GM12878 (cell line): ENCODE data around the gene PRDM2. TPM values are rescaled to one million over a fixed set of nuclear protein-coding genes. Genes with fewer than 3 reads are reported as not detected.

Experiments used
- ATAC-seq: fragments of 200-7000 bp; cut with Tn5 transposase; 3 replicates; pipeline ENCODE4 v1.9.1; 2020; ENCODE audit warnings: mild to moderate bottlenecking, moderate library complexity
- BruUV-seq: library from RNA; stranded (reverse); fragments of 400-500 nt; replicated peaks from 2 replicates; lab custom pipeline; 2021; lab: Mats Ljungman, UMichigan
- CTCF ChIA-PET: fragments of 300-600 bp; sonication (Branson Sonifier 250); formaldehyde crosslinking; extraction: SDS; loops from one replicate; lab custom pipeline; 2021; ENCODE audit warnings: inconsistent platforms; lab: Yijun Ruan, JAX
- POLR2A ChIA-PET: fragments of 350-600 bp; formaldehyde crosslinking; extraction: SDS; loops from one replicate; lab custom pipeline; 2021; ENCODE audit warnings: inconsistent platforms; lab: Charles Lee
- RAD21 ChIA-PET: fragments of 300-600 bp; sonication (Branson Sonifier 250); formaldehyde crosslinking; loops from one replicate; lab custom pipeline; 2023; ENCODE audit warnings: antibody characterized with exemption; ENCODE audit not compliant: unreplicated experiment; lab: Charles Lee
- SMC1A ChIA-PET: fragments of 300-600 bp; sonication (Branson Sonifier 250); formaldehyde crosslinking; loops from one replicate; lab custom pipeline; 2023; ENCODE audit not compliant: unreplicated experiment, uncharacterized antibody; lab: Charles Lee
- DNase-seq: peaks from one replicate; pipeline ENCODE4 v3.0.0-alpha.2; 2011; ENCODE audit warnings: low read depth, low spot score
- FAIRE-seq: peaks from 3 replicates; lab custom pipeline; 2011; peaks lifted over from hg19 to GRCh38; lab: Jason Lieb, UNC
- H2AFZ ChIP-seq: 2 replicates; pipeline ENCODE4 v1.6.0; 2011; ENCODE audit warnings: low read depth, low read length, control low read depth; ENCODE audit not compliant: control insufficient read depth
- H3K27ac ChIP-seq: 2 replicates; pipeline ENCODE4 v1.5.1; 2011; ENCODE audit warnings: control low read depth; ENCODE audit not compliant: control insufficient read depth, insufficient read depth
- H3K27me3 ChIP-seq, 2 experiments: replicated peaks in 1 of 2; 2 replicates each; pipeline versions ENCODE4 v1.6.0 to v1.6.1; 2011; ENCODE audit warnings: low read length in 1 of 2; ENCODE audit not compliant: control insufficient read depth in 2 of 2, insufficient read depth in 2 of 2
- H3K36me3 ChIP-seq, 2 experiments: 2 replicates each; pipeline ENCODE4 v1.5.1; 2011; ENCODE audit warnings: low read length in 1 of 2; ENCODE audit not compliant: control insufficient read depth in 2 of 2, insufficient read depth in 2 of 2
- H3K4me1 ChIP-seq: 2 replicates; pipeline ENCODE4 v1.6.1; 2011; ENCODE audit warnings: mild to moderate bottlenecking, low read length, moderate library complexity, mixed read lengths; ENCODE audit not compliant: control insufficient read depth, insufficient read depth
- H3K4me2 ChIP-seq: 2 replicates; pipeline ENCODE4 v1.6.0; 2011; ENCODE audit warnings: control low read depth; ENCODE audit not compliant: control insufficient read depth, insufficient read depth
- H3K4me3 ChIP-seq: fragments of 200-600 bp; sonication (generic); 2 replicates; pipeline ENCODE4 v1.5.1; 2016
- H3K79me2 ChIP-seq: 2 replicates; pipeline ENCODE4 v1.6.0; 2011; ENCODE audit warnings: low read length; ENCODE audit not compliant: control insufficient read depth, insufficient read depth
- H3K9ac ChIP-seq: 2 replicates; pipeline ENCODE4 v1.8.0; 2011; ENCODE audit warnings: low read length, control low read depth, mixed read lengths; ENCODE audit not compliant: control insufficient read depth, insufficient read depth
- H3K9me3 ChIP-seq: replicated peaks from 3 replicates; pipeline ENCODE4 v1.5.1; 2011; ENCODE audit warnings: mild to moderate bottlenecking, low read length; ENCODE audit not compliant: control insufficient read depth, insufficient read depth
- H4K20me1 ChIP-seq: 2 replicates; pipeline ENCODE4 v1.6.0; 2011; ENCODE audit not compliant: control insufficient read depth, insufficient read depth
- BACH1 ChIP-seq: fragments of 450-650 bp; IDR thresholded peaks from 2 replicates; pipeline ENCODE4 v1.6.1; 2017; ENCODE audit warnings: mild to moderate bottlenecking, borderline replicate concordance
- DPF2 ChIP-seq: fragments of 450-650 bp; IDR thresholded peaks from 2 replicates; pipeline ENCODE4 v1.6.1; 2017; ENCODE audit warnings: mild to moderate bottlenecking
- EGR1 ChIP-seq, 2 experiments: IDR thresholded peaks; 1 replicate in 1 of 2; 2 replicates in 1 of 2; pipeline ENCODE4 v1.6.1; 2011 to 2012; ENCODE audit warnings: low read depth in 2 of 2, low read length in 2 of 2, borderline replicate concordance in 1 of 2, mild to moderate bottlenecking in 1 of 2, moderate library complexity in 1 of 2
- GATAD2B ChIP-seq: fragments of 450-650 bp; conservative IDR thresholded peaks from 2 replicates; pipeline ENCODE4 v1.6.1; 2017; ENCODE audit warnings: low read depth, mild to moderate bottlenecking, moderate library complexity
- LARP7 ChIP-seq: fragments of 450-650 bp; IDR thresholded peaks from 2 replicates; pipeline ENCODE4 v1.6.1; 2017; ENCODE audit warnings: mild to moderate bottlenecking
- NR2C2 ChIP-seq: IDR thresholded peaks from 2 replicates; pipeline ENCODE4 v1.6.1; 2011; ENCODE audit warnings: borderline replicate concordance, low read depth; ENCODE audit not compliant: control insufficient read depth, insufficient read length
- NR2F1 ChIP-seq: fragments of 450-650 bp; conservative IDR thresholded peaks from 2 replicates; pipeline ENCODE4 v1.6.1; 2017; ENCODE audit warnings: mild to moderate bottlenecking
- RB1 ChIP-seq: fragments of 450-650 bp; formaldehyde crosslinking; IDR thresholded peaks from 2 replicates; pipeline ENCODE4 v1.6.1; 2017; ENCODE audit warnings: mild to moderate bottlenecking, borderline replicate concordance
- ZBED1 ChIP-seq: IDR thresholded peaks from 2 replicates; pipeline ENCODE4 v1.6.1; 2016; ENCODE audit warnings: borderline replicate concordance
- ZNF274 ChIP-seq: IDR thresholded peaks from one replicate; pipeline ENCODE4 v1.8.0; 2011; ENCODE audit not compliant: insufficient read length, insufficient read depth
- ZSCAN29 ChIP-seq: fragments of 450-650 bp; IDR thresholded peaks from 2 replicates; pipeline ENCODE4 v1.6.1; 2017; ENCODE audit warnings: mild to moderate bottlenecking, moderate library complexity
- WGBS: methylation state at CpG from one replicate; pipeline ENCODE4 v1.1.6; 2016; ENCODE audit warnings: low lambda C conversion rate; ENCODE audit not compliant: insufficient replicate concordance, insufficient coverage; ENCODE audit errors: missing lambda C conversion rate; 5-methylcytosine and 5-hydroxymethylcytosine counted together
- in situ Hi-C: fragments of 300-500 bp; cut with MboI; formaldehyde crosslinking; loops from 9 replicates; pipeline ENCODE4 v1.14.3; 2018; ENCODE audit warnings: mixed read lengths
- intact Hi-C: fragments of 100-400 bp; cut with micrococcal nuclease; formaldehyde crosslinking; loops from one replicate; pipeline ENCODE4 v1.14.2; 2022; ENCODE audit not compliant: unreplicated experiment
- polyA plus RNA-seq, 11 experiments: library from polyadenylated mRNA; depleted of rRNA in 4 of 11; unstranded in 6 of 11; stranded (reverse) in 5 of 11; fragments of >200 nt; fragmentation: Nextera tagmentation in 4 of 11; fragmentation: Illumina TruSeq in 1 of 11; extraction: Ambion mirVana in 4 of 11; extraction: Trizol in 1 of 11; gene quantifications; 1 replicate in 1 of 11; 2 replicates in 10 of 11; pipeline versions ENCODE4 v1.2.1 to v1.2.3, GENCODE V29; 2011 to 2016; ENCODE audit warnings: inconsistent platforms in 2 of 11, missing spikeins in 2 of 11, low read depth in 1 of 11
- total RNA-seq, 4 experiments: library from RNA; depleted of rRNA in 3 of 4; stranded (reverse); fragments of >200 nt in 3 of 4; fragmentation: Illumina TruSeq in 1 of 4; extraction: Trizol in 1 of 4; gene quantifications; 2 replicates each; pipeline versions ENCODE4 v1.2.1 to v1.2.3, GENCODE V29; 2013 to 2021
- TF ChIP-seq, protein P1 (sequence below): IDR thresholded peaks from 2 replicates; pipeline ENCODE4 v1.6.1; 2011; ENCODE audit warnings: low read depth, low read length, improper control_type of control experiment, borderline replicate concordance
- TF ChIP-seq, protein P2 (sequence below): IDR thresholded peaks from 2 replicates; pipeline ENCODE4 v1.6.1; 2012; ENCODE audit warnings: low read depth, low read length, improper control_type of control experiment
- TF ChIP-seq, protein P3 (sequence below): fragments of 450-650 bp; conservative IDR thresholded peaks from 2 replicates; pipeline ENCODE4 v1.6.1; 2017; ENCODE audit warnings: mild to moderate bottlenecking, moderate library complexity
- TF ChIP-seq, protein P4 (sequence below): fragments of 450-650 bp; IDR thresholded peaks from 2 replicates; pipeline ENCODE4 v1.6.1; 2017; ENCODE audit warnings: mild to moderate bottlenecking, moderate library complexity

PRDM2 gene
- total and polyA plus RNA-seq, 10 of the 15 experiments (the other 5 are each of a cell fraction or from before 2014, with no cell fraction given): 8.4 to 45.1 (median 23.5) TPM

DNA sequence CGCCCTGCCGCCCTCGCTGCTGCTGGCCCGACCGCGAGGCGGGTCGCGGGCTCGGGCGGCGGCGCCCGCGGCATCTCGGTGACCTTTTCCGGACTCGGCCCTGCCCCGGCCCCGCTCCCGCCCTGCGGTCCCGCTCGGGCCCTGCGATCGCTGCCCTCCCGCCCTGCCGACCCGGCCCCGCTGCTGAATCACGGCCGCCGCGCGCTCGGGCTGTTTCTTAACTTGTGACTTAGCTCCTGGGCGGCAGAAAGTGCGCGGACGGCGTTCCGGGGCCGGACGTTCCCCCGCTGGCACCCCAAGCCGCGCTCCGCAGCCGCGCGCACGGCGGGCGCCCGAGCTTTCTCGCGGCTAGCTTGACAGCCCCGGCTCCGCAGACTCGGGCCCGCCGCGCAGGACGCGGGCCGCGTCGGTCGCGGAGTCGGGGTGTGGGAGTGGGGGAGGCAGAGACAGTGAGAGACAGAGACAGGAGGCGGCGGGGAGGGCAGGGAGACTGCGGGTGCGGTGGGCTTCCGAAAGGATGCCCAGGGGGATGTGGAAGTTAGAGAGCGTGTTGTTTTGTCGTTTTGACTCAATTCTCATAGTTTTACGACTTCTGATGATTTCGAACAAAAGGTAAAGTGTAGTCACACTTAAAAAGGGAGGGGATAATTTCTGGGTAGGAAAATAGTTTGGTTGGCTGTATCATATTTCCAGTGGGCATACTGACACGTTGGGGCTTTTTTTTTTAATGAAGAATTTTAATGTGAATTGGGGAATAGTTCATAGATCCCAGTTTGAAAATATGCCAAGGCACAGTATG is 49.8 kb downstream of the PRDM2 start:
- in situ Hi-C loops: loop anchor here (25.0 kb wide), 1 partner anchor 1587 kb away; the partner anchor contains the start of gene TNFRSF1B
- Histone ChIP-seq H3K27ac (peak overlapping the region; percentile 70), H3K4me3 (peak overlapping the region; percentile 84), H3K4me1 (peaks cover 22% of the 10 kb centered on the region), H3K79me2 (peaks cover 60% of the 10 kb centered on the region), H3K9ac (peak overlapping the region; percentile 83), H3K4me2 (peak overlapping the region; percentile 39), H4K20me1 (peaks cover 3% of the 10 kb centered on the region; the same call in 1 of the 2 replicates), H2AFZ (no peak overlapping the region), H3K27me3 (no peaks in the 10 kb centered on the region), H3K36me3 (peaks cover 4 to 13% of the 10 kb centered on the region in 2 experiments), H3K9me3 (no peaks in the 10 kb centered on the region)
- WGBS: 1% methylated on average over 50 of the region's 81 CpGs
- intact Hi-C loops: loop anchor here (2.0 to 5.0 kb wide), 2 partner anchors 19 to 47 kb away; partner anchors contain the start of gene PRDM2
- POLR2A ChIA-PET: interaction anchor here (0.6 to 2.3 kb wide), 12 partner anchors 7 to 138 kb away, joined by 3 to 12 read pairs (median 6); no protein-coding TSS in a partner anchor
- SMC1A ChIA-PET: interaction anchor here (0.7 to 1.6 kb wide), 7 partner anchors 9 to 84 kb away, joined by 3 to 10 read pairs (median 3); no protein-coding TSS in a partner anchor
- DNase-seq: no peak
- RAD21 ChIA-PET: interaction anchor here (0.7 to 3.4 kb wide), 13 partner anchors 10 to 82 kb away, joined by 3 to 28 read pairs (median 3); no protein-coding TSS in a partner anchor
- no TSS peak for BruUV-seq
- FAIRE-seq: no peak
- peak; percentile 10 for ATAC-seq
- CTCF ChIA-PET: interaction anchor here (0.9 to 1.1 kb wide), 4 partner anchors 8 to 24 kb away, joined by 3 to 6 read pairs (median 4); no protein-coding TSS in a partner anchor
- TF ChIP-seq ZBED1 (no peak), GATAD2B (0 out of 2 replicates have a peak, but pooled peaks have one; percentile 15), NR2C2 (no peak), LARP7 (peak; percentile 69), NR2F1 (peak; percentile 47), BACH1 (peak; percentile 72; the same call in 1 of the 2 replicates), RB1 (peak; percentile 64; the same call in 1 of the 2 replicates), EGR1 (IDR thresholded peaks at IDR 0.05; ENCODE audit: borderline replicate concordance in 1 of 2, low read depth in 2 of 2, low read length in 2 of 2) (no peak), ZNF274 (no peak), ZSCAN29 (0 out of 2 replicates have a peak, but pooled peaks have one; percentile 24), DPF2 (peak; percentile 30; the same call in 1 of the 2 replicates)
- TF ChIP-seq, protein P1, sequence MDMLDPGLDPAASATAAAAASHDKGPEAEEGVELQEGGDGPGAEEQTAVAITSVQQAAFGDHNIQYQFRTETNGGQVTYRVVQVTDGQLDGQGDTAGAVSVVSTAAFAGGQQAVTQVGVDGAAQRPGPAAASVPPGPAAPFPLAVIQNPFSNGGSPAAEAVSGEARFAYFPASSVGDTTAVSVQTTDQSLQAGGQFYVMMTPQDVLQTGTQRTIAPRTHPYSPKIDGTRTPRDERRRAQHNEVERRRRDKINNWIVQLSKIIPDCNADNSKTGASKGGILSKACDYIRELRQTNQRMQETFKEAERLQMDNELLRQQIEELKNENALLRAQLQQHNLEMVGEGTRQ: no peak
- TF ChIP-seq, protein P2, sequence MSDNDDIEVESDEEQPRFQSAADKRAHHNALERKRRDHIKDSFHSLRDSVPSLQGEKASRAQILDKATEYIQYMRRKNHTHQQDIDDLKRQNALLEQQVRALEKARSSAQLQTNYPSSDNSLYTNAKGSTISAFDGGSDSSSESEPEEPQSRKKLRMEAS: no peak
- TF ChIP-seq, protein P3, sequence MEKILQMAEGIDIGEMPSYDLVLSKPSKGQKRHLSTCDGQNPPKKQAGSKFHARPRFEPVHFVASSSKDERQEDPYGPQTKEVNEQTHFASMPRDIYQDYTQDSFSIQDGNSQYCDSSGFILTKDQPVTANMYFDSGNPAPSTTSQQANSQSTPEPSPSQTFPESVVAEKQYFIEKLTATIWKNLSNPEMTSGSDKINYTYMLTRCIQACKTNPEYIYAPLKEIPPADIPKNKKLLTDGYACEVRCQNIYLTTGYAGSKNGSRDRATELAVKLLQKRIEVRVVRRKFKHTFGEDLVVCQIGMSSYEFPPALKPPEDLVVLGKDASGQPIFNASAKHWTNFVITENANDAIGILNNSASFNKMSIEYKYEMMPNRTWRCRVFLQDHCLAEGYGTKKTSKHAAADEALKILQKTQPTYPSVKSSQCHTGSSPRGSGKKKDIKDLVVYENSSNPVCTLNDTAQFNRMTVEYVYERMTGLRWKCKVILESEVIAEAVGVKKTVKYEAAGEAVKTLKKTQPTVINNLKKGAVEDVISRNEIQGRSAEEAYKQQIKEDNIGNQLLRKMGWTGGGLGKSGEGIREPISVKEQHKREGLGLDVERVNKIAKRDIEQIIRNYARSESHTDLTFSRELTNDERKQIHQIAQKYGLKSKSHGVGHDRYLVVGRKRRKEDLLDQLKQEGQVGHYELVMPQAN: peak; percentile 55
- TF ChIP-seq, protein P4, sequence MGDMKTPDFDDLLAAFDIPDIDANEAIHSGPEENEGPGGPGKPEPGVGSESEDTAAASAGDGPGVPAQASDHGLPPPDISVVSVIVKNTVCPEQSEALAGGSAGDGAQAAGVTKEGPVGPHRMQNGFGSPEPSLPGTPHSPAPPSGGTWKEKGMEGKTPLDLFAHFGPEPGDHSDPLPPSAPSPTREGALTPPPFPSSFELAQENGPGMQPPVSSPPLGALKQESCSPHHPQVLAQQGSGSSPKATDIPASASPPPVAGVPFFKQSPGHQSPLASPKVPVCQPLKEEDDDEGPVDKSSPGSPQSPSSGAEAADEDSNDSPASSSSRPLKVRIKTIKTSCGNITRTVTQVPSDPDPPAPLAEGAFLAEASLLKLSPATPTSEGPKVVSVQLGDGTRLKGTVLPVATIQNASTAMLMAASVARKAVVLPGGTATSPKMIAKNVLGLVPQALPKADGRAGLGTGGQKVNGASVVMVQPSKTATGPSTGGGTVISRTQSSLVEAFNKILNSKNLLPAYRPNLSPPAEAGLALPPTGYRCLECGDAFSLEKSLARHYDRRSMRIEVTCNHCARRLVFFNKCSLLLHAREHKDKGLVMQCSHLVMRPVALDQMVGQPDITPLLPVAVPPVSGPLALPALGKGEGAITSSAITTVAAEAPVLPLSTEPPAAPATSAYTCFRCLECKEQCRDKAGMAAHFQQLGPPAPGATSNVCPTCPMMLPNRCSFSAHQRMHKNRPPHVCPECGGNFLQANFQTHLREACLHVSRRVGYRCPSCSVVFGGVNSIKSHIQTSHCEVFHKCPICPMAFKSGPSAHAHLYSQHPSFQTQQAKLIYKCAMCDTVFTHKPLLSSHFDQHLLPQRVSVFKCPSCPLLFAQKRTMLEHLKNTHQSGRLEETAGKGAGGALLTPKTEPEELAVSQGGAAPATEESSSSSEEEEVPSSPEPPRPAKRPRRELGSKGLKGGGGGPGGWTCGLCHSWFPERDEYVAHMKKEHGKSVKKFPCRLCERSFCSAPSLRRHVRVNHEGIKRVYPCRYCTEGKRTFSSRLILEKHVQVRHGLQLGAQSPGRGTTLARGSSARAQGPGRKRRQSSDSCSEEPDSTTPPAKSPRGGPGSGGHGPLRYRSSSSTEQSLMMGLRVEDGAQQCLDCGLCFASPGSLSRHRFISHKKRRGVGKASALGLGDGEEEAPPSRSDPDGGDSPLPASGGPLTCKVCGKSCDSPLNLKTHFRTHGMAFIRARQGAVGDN: 0 out of 2 replicates have a peak, but pooled peaks have one; percentile 13
